ENCODE data around the gene ONECUT2.

ONECUT2 gene

DNA sequence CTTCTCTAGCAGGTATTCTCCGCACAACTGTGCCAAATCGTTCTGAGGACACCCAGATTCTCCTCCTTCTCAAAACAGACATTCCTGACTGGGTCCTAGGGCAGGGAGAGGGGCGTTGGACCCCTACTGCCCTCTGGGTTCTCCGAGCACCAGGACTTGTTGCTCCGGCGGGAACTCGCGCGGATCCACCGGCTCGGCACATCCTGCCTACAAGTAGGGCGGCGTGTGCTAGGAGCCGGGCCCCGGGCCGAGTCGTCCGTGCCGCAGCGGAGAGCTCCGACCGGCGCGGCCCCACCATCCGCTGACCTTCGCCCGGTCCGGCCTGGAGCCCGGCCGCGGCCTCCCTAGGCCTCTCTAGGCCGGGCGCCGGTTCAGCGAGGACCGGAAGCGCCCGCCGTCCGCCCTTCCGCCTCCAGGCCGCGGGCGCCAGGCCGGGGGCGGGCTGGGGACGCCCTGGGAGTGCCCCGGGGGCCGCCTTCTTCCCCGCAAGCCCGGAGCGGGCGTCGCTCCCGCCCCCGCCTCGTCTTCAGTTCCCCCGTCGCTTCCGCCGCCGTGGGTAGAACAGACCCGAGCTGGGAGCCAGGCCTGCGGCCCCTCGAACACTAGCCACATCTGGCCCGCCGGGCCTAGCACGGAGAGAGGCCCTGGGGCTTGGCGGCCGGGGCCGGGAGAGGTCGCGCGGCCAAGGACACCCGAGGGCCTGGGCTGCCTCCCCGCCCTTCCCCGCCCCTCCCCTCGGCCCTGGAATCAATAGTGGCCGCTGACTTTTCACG, 7.6 kb upstream of the ONECUT2 start:
- TF ChIP-seq, protein P1, sequence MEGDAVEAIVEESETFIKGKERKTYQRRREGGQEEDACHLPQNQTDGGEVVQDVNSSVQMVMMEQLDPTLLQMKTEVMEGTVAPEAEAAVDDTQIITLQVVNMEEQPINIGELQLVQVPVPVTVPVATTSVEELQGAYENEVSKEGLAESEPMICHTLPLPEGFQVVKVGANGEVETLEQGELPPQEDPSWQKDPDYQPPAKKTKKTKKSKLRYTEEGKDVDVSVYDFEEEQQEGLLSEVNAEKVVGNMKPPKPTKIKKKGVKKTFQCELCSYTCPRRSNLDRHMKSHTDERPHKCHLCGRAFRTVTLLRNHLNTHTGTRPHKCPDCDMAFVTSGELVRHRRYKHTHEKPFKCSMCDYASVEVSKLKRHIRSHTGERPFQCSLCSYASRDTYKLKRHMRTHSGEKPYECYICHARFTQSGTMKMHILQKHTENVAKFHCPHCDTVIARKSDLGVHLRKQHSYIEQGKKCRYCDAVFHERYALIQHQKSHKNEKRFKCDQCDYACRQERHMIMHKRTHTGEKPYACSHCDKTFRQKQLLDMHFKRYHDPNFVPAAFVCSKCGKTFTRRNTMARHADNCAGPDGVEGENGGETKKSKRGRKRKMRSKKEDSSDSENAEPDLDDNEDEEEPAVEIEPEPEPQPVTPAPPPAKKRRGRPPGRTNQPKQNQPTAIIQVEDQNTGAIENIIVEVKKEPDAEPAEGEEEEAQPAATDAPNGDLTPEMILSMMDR (IDR thresholded peaks at IDR 0.05; ENCODE audit: low read depth, low read length, missing control alignments), result no peak
- DNase-seq (ENCODE audit: low read depth), result no peak
- in situ Hi-C loops (cut with HindIII; ENCODE audit: low sequenced_read_pairs), result no loop called here
- no peak overlapping the region for H3K4me3 ChIP-seq (ENCODE audit: low read depth, low read length)

DNA sequence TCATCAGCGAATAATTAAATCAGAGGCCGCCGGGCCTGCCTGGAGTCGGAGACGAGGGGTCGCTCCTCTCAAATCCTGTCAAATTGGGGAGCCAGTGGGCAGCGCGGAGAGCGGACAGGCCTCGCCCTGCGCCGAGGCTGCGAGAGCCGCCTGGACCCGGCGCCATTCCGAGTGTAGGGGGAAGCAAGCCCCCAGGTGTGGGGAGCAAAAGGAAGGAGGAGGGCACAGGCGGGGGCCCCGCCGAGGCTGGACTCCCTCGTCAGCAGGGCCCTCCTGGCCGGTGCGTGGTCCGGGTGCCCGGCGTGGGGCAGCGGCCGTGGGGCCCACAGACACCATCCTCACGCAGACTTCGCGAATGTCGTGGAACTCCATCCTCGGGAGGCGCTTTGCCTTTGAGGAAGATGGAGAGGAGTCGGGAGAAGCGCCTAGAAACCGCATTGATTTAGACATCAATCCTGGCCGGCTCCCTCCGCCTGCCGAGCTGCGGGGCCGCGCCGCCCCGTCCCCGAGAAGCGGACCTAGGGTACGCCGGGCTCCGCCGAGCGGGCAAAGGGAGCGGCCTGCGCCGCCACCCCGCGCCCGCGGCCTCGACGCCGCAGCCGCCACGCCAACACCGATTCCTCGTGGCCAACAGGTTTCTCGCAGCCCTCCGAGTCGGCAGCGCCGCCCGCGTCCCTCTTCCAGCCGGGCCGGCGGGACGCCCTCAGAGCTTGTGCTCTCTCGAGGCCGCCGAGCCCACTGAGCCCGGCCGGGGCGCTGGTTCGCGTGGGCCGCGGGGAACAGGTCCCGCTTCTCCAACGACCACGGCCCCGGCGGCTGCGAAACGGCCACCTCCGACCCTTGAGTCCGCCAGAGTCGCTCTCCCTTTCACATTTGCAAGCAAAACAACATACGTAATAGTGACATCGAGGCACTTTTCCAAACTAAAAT, 6.7 kb upstream of the ONECUT2 start:
- TF ChIP-seq, protein P1 (IDR thresholded peaks at IDR 0.05; ENCODE audit: low read depth, low read length, missing control alignments), result no peak
- H3K4me3 ChIP-seq (ENCODE audit: low read depth, low read length), result no peak overlapping the region
- in situ Hi-C loops (cut with HindIII; ENCODE audit: low sequenced_read_pairs), result no loop called here
- no peak for DNase-seq (ENCODE audit: low read depth)

DNA sequence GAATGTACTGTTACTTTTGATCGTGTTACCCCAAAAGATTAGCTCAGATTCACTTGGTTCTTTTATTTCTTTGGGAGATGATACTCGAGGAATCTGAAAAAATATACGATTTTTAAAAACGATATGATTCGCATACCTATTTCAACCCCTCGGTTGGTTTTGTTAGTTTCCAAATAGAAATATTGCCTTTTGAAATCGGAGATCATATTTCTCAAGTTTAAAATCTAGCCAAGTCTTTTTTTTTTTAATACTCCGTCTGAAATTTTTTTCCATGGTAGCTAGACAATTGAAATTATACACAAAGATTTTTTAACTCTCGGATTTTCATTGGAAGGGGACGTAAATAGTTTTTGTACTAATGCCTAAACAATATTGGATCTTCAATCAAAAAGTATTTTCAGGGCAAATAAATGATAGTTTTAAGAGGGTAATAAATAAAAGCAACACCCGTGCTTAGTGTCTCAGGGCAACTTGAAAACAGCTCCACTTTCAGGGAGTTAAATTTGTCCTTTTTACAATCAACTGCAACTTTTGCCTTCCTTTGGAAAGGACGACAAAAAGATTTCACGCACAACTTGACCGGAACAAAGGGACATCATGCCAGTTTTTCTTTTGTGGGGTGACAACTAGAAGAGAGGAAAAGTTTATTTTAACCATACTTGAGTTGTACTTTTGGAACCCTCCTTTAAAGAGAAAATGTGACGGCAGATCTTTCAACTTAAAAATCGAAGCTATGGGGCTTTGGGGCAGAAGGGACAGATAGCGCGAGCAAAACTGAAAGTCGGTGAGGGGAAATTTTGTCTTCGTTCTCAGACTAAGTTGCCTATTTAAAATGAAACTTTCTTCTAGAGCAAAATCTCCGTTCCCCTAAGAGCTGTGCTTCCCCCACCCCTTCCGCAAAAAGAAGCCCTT, 5.8 kb upstream of the ONECUT2 start:
- DNase-seq (ENCODE audit: low read depth), result no peak
- H3K4me3 ChIP-seq (ENCODE audit: low read depth, low read length), result no peak overlapping the region
- TF ChIP-seq, protein P1 (IDR thresholded peaks at IDR 0.05; ENCODE audit: low read depth, low read length, missing control alignments), result no peak
- in situ Hi-C loops (cut with HindIII; ENCODE audit: low sequenced_read_pairs), result no loop called here

DNA sequence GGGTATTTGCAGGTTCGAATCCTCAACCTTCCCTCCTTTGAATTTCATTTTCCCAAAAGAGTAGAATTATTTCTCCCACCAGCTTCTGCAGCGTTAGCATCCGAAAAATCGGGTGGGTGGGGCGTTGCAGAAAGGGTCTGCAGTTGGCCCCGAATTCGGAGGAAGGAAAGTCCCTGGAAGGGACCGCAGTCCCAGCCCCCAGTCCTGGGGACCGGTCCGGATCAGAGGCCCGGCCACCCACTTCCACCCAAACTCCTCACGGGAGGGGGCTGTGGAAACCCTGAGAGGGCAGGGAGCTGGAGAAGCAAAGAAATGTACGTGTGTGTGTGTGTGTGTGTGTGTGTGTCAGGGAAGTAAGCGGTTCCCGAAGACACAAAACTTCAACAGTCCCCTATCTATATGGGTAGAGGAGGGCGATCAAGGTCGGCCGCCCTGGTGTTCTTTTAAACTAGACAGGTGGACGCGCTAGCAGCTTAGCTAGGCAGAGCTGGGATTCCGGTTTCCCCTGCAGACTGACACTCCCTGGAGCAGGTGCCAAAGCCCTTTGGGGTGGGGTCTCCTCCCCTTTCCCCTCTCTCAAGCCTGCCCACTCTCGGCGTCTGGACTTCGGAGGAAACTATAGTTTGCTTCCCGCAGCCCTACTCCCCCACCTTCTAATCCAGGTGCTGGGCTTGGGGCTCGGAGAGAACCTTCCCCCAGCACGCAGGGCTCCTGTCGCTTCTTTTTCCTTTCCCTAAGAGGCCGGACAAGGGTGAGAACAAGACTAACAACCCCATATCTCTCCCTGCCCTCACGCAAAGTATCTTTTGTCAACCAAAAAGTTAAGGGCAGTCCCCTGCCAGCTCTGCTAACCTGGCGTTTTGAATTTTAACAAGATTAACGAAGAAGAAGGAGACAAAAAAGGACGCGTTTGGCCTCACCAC, 4.8 kb upstream of the ONECUT2 start:
- H3K4me3 ChIP-seq (ENCODE audit: low read depth, low read length), result no peak overlapping the region
- no peak for DNase-seq (ENCODE audit: low read depth)

DNA sequence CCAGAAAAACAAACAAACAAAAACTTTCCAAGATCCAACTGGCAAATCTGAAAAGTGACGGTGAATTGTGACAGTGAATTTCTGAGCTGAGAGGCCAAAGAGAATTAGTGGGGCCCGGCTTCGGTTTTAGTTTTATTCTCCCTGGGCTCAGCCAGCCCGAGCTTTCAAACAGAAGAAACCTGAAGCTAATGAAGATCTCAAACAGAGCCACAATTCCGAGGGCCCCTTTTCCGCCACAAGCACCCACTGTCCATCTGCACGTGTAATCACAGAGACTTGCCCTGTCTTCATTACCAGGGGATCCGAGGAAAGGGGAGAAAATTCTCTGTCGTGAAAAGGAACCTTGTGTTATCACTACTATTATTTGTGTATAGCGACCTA, 4.2 kb upstream of the ONECUT2 start:
- no peak for DNase-seq (ENCODE audit: low read depth)
- no peak overlapping the region for H3K4me3 ChIP-seq (ENCODE audit: low read depth, low read length)
- TF ChIP-seq, protein P1 (IDR thresholded peaks at IDR 0.05; ENCODE audit: low read depth, low read length, missing control alignments), result no peak
- in situ Hi-C loops (cut with HindIII; ENCODE audit: low sequenced_read_pairs), result no loop called here

More for the DNA sequence above, 4.8 kb upstream of the ONECUT2 start:
- in situ Hi-C loops (cut with HindIII; ENCODE audit: low sequenced_read_pairs), result no loop called here
- TF ChIP-seq, protein P1 (IDR thresholded peaks at IDR 0.05; ENCODE audit: low read depth, low read length, missing control alignments), result no peak
